ENCODE measurements around the gene CCDC188.

Gene CCDC188

GRCh38 chr22:20131859-20132685 lies 18.8 kb downstream of the CCDC188 start:
- DNase-seq: no peak

- DNase-seq: no peak
These were observed 19.3 kb downstream of the CCDC188 start, which contains the start of gene ZDHHC8 for GRCh38 chr22:20131597-20131858. Gene ZDHHC8, plus strand, starts transcription at chr22:20131804. Its CDS starts 144 bp downstream, at chr22:20131948.

GRCh38 chr22:20130731-20131596 lies 19.9 kb downstream of the CCDC188 start:
- DNase-seq: peak; percentile 11

- no peak for DNase-seq
These were observed 20.5 kb downstream of the CCDC188 start for GRCh38 chr22:20130319-20130718.

GRCh38 chr22:20129747-20130014 lies 21.2 kb downstream of the CCDC188 start:
- no peak for DNase-seq

- DNase-seq: no peak
These were observed 21.7 kb downstream of the CCDC188 start for GRCh38 chr22:20128902-20129746.

GRCh38 chr22:20128619-20128901 lies 22.3 kb downstream of the CCDC188 start:
- DNase-seq: no peak

GRCh38 chr22:20127869-20128618 lies 22.8 kb downstream of the CCDC188 start:
- DNase-seq: no peak

- DNase-seq: no peak
These were observed 23.5 kb downstream of the CCDC188 start for GRCh38 chr22:20127318-20127868.

- no peak for DNase-seq
These were observed 24.4 kb downstream of the CCDC188 start for GRCh38 chr22:20126284-20127029.

- no peak for DNase-seq
These were observed 25.4 kb downstream of the CCDC188 start for GRCh38 chr22:20125201-20126174.

GRCh38 chr22:20124083-20124787 lies 26.6 kb downstream of the CCDC188 start:
- DNase-seq: no peak

GRCh38 chr22:20123366-20124082 lies 27.3 kb downstream of the CCDC188 start:
- DNase-seq: no peak

- no peak for DNase-seq
These were observed 28.9 kb downstream of the CCDC188 start for GRCh38 chr22:20121856-20122415.

GRCh38 chr22:20118300-20119020 lies 32.4 kb downstream of the CCDC188 start:
- no peak for DNase-seq

GRCh38 chr22:20117633-20118299 lies 33.1 kb downstream of the CCDC188 start:
- no peak for DNase-seq

GRCh38 chr22:20116951-20117632 lies 33.8 kb downstream of the CCDC188 start, which contains the start of gene TRMT2A:
Gene TRMT2A, minus strand, starts transcription at chr22:20117226. Its CDS starts 320 bp downstream, at chr22:20116906.
- DNase-seq: peak; percentile 86

Measured in NCI-H526 treated with DMSO at 0.1 percent for 48 hours (cell line).